SK-N-SH (cell line): ENCODE measurements around the gene HYAL1. TPM values are rescaled to one million over a fixed set of nuclear protein-coding genes. Genes with fewer than 3 reads are reported as not detected.
A peak's percentile ranks its signal among the peaks of the same experiment; 100 is the strongest.

ENCODE experiments used
- CTCF ChIA-PET: fragments of 300-600, 350-600 bp; formaldehyde crosslinking; extraction: SDS; loops from one replicate; lab custom pipeline; 2021; lab: Yijun Ruan, JAX
- POLR2A ChIA-PET: fragments of 350-600 bp; sonication (Branson Sonifier 250); formaldehyde crosslinking; extraction: SDS; loops from one replicate; lab custom pipeline; 2020; ENCODE audit warnings: antibody characterized with exemption, inconsistent platforms; lab: Yijun Ruan, JAX
- DNase-seq: peaks from one replicate; pipeline ENCODE4 v3.0.0; 2012
- H2AFZ ChIP-seq: fragments of 200-600 bp; sonication (generic); 2 replicates; pipeline ENCODE4 v1.8.1; 2016; ENCODE audit warnings: antibody characterized with exemption, mild to moderate bottlenecking, low read depth
- H3F3A ChIP-seq: fragments of 200-600 bp; sonication (generic); replicated peaks from 2 replicates; pipeline ENCODE3; 2016; ENCODE audit warnings: antibody characterized with exemption, mild to moderate bottlenecking; ENCODE audit not compliant: insufficient read depth
- H3K27ac ChIP-seq, 2 experiments: fragments of 200-500 bp in 1 of 2; fragments of 200-600 bp in 1 of 2; sonication (Bioruptor generic) in 1 of 2; sonication (generic), shearing (Covaris generic) in 1 of 2; 2 replicates each; pipeline versions ENCODE4 v1.5.1 to v1.6.1; 2014 to 2016; ENCODE audit warnings: low read depth in 2 of 2, inconsistent platforms in 1 of 2, low read length in 1 of 2, mild to moderate bottlenecking in 1 of 2, mixed read lengths in 1 of 2
- H3K27me3 ChIP-seq: fragments of 200-600 bp; sonication (generic), shearing (Covaris generic); 2 replicates; pipeline ENCODE4 v1.6.1; 2016; ENCODE audit warnings: mixed run types; ENCODE audit not compliant: insufficient read depth
- H3K36me3 ChIP-seq, 2 experiments: fragments of 200-500 bp in 1 of 2; fragments of 200-600 bp in 1 of 2; sonication (Bioruptor generic) in 1 of 2; sonication (generic) in 1 of 2; replicated peaks in 1 of 2; 2 replicates each; pipeline versions ENCODE3 to v1.5.1; 2014 to 2016; ENCODE audit warnings: low read length in 1 of 2, mild to moderate bottlenecking in 1 of 2; ENCODE audit not compliant: insufficient read depth in 2 of 2, control insufficient read depth in 1 of 2
- H3K4me1 ChIP-seq, 2 experiments: fragments of 200-500 bp in 1 of 2; fragments of 200-600 bp in 1 of 2; sonication (Bioruptor generic) in 1 of 2; sonication (generic), shearing (Covaris generic) in 1 of 2; 2 replicates each; pipeline versions ENCODE4 v1.5.1 to v1.6.1; 2014 to 2016; ENCODE audit warnings: low read depth in 1 of 2, low read length in 1 of 2, mixed run types in 1 of 2; ENCODE audit not compliant: insufficient read depth in 2 of 2, control insufficient read depth in 1 of 2
- H3K4me2 ChIP-seq: fragments of 200-600 bp; sonication (generic), shearing (Covaris generic); 2 replicates; pipeline ENCODE4 v1.6.1; 2017; ENCODE audit warnings: mixed run types
- H3K4me3 ChIP-seq, 2 experiments: fragments of 200-500 bp in 1 of 2; fragments of 200-600 bp in 1 of 2; sonication (Bioruptor generic) in 1 of 2; sonication (generic), shearing (Covaris generic) in 1 of 2; 2 replicates each; pipeline versions ENCODE4 v1.5.1 to v1.8.1; 2014 to 2016; ENCODE audit warnings: low read depth in 2 of 2, inconsistent platforms in 1 of 2, low read length in 1 of 2, mild to moderate bottlenecking in 1 of 2, mixed read lengths in 1 of 2, moderate library complexity in 1 of 2
- H3K79me2 ChIP-seq: fragments of 200-600 bp; sonication (generic); 2 replicates; pipeline ENCODE4 v1.8.1; 2017; ENCODE audit warnings: mild to moderate bottlenecking; ENCODE audit not compliant: insufficient read depth
- H3K9ac ChIP-seq: fragments of 200-600 bp; sonication (generic); 2 replicates; pipeline ENCODE4 v1.6.1; 2017; ENCODE audit warnings: mixed run types
- H3K9me2 ChIP-seq: fragments of 200-600 bp; sonication (generic); 2 replicates; pipeline ENCODE4 v1.6.1; 2017; ENCODE audit warnings: mixed run types
- H3K9me3 ChIP-seq: fragments of 200-600 bp; sonication (generic); 2 replicates; pipeline ENCODE4 v1.6.1; 2017; ENCODE audit warnings: mixed run types, mild to moderate bottlenecking, moderate library complexity
- H4K20me1 ChIP-seq: fragments of 200-600 bp; sonication (generic); 2 replicates; pipeline ENCODE4 v1.6.1; 2017; ENCODE audit warnings: mild to moderate bottlenecking, mixed run types; ENCODE audit not compliant: insufficient read depth
- CHD2 ChIP-seq: fragments of 150-350 bp; IDR thresholded peaks from 2 replicates; pipeline ENCODE4 v1.6.1; 2018; ENCODE audit warnings: low read length; ENCODE audit not compliant: partially characterized antibody
- EZH2phosphoT487 ChIP-seq: fragments of 200-600 bp; sonication (generic); IDR thresholded peaks from 2 replicates; pipeline ENCODE4 v1.6.1; 2017; ENCODE audit warnings: low read depth, mixed run types, mild to moderate bottlenecking, antibody characterized with exemption, moderate library complexity, borderline replicate concordance
- FOSL2 ChIP-seq: IDR thresholded peaks from 2 replicates; pipeline ENCODE4 v1.4.0; 2012; ENCODE audit warnings: low read depth, mild to moderate bottlenecking, moderate library complexity, borderline replicate concordance
- FOXM1 ChIP-seq: IDR thresholded peaks from 2 replicates; pipeline ENCODE4 v1.4.0; 2012; ENCODE audit warnings: low read depth, mild to moderate bottlenecking
- GATA2 ChIP-seq: sonication (generic); formaldehyde crosslinking; IDR thresholded peaks from 2 replicates; pipeline ENCODE4 v1.5.0; 2020; ENCODE audit warnings: mild to moderate bottlenecking, missing genetic modification reagents
- MEF2A ChIP-seq: IDR thresholded peaks from 2 replicates; pipeline ENCODE4 v1.4.0; 2012; ENCODE audit warnings: low read depth, borderline replicate concordance
- MXI1 ChIP-seq: IDR thresholded peaks from 2 replicates; pipeline ENCODE4 v1.6.1; 2012; ENCODE audit warnings: mild to moderate bottlenecking, low read depth, low read length, improper control_type of control experiment
- NFIC ChIP-seq: IDR thresholded peaks from 2 replicates; pipeline ENCODE4 v1.4.0; 2012; ENCODE audit warnings: borderline replicate concordance
- NRF1 ChIP-seq: IDR thresholded peaks from 2 replicates; pipeline ENCODE4 v1.6.1; 2012; ENCODE audit warnings: low read depth, mild to moderate bottlenecking, low read length
- POLR2AphosphoS5 ChIP-seq: IDR thresholded peaks from 2 replicates; pipeline ENCODE4 v1.6.1; 2012; ENCODE audit warnings: low read depth, low read length
- RAD21 ChIP-seq: IDR thresholded peaks from 2 replicates; pipeline ENCODE4 v1.6.1; 2012; ENCODE audit warnings: mild to moderate bottlenecking, low read length
- RCOR1 ChIP-seq: fragments of 150-350 bp; IDR thresholded peaks from 2 replicates; pipeline ENCODE4 v1.6.1; 2017; ENCODE audit warnings: antibody characterized with exemption, low read length
- RFX5 ChIP-seq: IDR thresholded peaks from 2 replicates; pipeline ENCODE4 v1.6.1; 2012; ENCODE audit warnings: mild to moderate bottlenecking, improper control_type of control experiment, low read length
- RXRA ChIP-seq: IDR thresholded peaks from 2 replicates; pipeline ENCODE4 v1.4.0; 2012; ENCODE audit warnings: low read depth, mild to moderate bottlenecking, borderline replicate concordance
- SMC3 ChIP-seq: IDR thresholded peaks from 2 replicates; pipeline ENCODE4 v1.6.1; 2012; ENCODE audit warnings: low read depth, low read length, improper control_type of control experiment
- TAF1 ChIP-seq: IDR thresholded peaks from 2 replicates; pipeline ENCODE4 v1.6.1; 2012; ENCODE audit warnings: low read depth, mild to moderate bottlenecking, low read length, moderate library complexity, borderline replicate concordance
- USF2 ChIP-seq: fragments of 150-350 bp; IDR thresholded peaks from 2 replicates; pipeline ENCODE4 v1.6.1; 2017; ENCODE audit warnings: antibody characterized with exemption, low read length, low read depth, borderline replicate concordance
- YY1 ChIP-seq: IDR thresholded peaks from 2 replicates; pipeline ENCODE4 v1.4.0; 2012; ENCODE audit warnings: low read depth, mild to moderate bottlenecking
- WGBS: methylation state at CpG from one replicate; pipeline ENCODE4 v1.1.6; 2017; ENCODE audit warnings: low lambda C conversion rate; 5-methylcytosine and 5-hydroxymethylcytosine counted together
- polyA plus RNA-seq, 3 experiments: library from polyadenylated mRNA; depleted of rRNA; stranded (reverse); fragments of >200 nt; gene quantifications; 2 replicates each; pipeline ENCODE4 v1.2.3, GENCODE V29; 2012
- TF ChIP-seq, protein P1 (sequence below): IDR thresholded peaks from 2 replicates; pipeline ENCODE4 v1.6.1; 2012; ENCODE audit warnings: mild to moderate bottlenecking, low read depth, low read length, moderate library complexity
- TF ChIP-seq, protein P2 (sequence below): IDR thresholded peaks from 2 replicates; pipeline ENCODE4 v1.4.0; 2012; ENCODE audit warnings: low read depth

The HYAL1 gene
- polyA plus RNA-seq, 1 of the 3 experiments (the other 2 are of a cell fraction): 0.30 TPM

DNA sequence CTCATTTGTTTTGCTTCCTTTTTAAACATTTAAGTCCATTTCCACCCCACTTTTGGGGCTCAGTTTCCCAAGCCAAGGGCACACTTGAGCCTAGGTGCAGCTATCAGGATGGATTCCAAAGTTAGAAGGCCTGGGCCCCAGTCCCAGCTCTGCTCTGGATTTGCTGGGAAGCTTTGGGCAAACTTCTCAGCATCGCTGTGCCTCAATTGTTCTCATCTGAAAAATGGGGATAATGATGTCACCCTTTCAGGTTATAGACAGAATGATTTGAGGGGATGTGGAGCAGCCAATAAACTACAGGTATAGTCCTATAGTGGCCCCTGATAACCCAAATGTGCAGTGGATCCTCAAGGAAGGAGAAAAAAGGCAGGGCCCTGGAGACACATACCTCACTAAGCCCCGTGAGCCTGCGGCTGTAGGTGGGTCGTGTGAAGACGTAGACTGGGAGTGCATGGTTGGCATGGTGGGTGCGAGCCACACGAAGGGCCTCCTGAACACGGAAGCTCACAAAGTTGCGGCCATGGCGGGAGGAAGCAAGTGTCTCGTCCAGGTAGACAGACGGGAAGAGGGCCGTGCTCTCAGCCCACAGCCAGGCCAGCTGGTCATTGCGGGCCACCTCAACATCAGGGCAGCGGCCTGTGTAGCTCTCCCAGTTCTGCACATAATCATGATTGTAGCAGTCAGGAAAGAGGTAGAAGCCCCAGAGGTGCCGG, 16.0 kb upstream of the HYAL1 start:
- ChIA-PET POLR2A (no interaction called here), CTCF (interaction anchor here (0.8 to 6.0 kb wide), 7 partner anchors 9 to 127 kb away, joined by 3 to 60 read pairs (median 6); partner anchors contain the start of genes HYAL1, HYAL3, IFRD2 and NAA80)
- WGBS: 99% methylated on average over 15 of the region's 16 CpGs
- no peak for DNase-seq
- peak overlapping the region; percentile 80; the same call in 1 of the 2 replicates for H3K4me2 ChIP-seq
- no peak overlapping the region for H3K4me3 ChIP-seq
- H3K36me3 ChIP-seq: peaks cover 15 to 32% of the 10 kb centered on the region in 2 experiments
- TF ChIP-seq, protein P1, sequence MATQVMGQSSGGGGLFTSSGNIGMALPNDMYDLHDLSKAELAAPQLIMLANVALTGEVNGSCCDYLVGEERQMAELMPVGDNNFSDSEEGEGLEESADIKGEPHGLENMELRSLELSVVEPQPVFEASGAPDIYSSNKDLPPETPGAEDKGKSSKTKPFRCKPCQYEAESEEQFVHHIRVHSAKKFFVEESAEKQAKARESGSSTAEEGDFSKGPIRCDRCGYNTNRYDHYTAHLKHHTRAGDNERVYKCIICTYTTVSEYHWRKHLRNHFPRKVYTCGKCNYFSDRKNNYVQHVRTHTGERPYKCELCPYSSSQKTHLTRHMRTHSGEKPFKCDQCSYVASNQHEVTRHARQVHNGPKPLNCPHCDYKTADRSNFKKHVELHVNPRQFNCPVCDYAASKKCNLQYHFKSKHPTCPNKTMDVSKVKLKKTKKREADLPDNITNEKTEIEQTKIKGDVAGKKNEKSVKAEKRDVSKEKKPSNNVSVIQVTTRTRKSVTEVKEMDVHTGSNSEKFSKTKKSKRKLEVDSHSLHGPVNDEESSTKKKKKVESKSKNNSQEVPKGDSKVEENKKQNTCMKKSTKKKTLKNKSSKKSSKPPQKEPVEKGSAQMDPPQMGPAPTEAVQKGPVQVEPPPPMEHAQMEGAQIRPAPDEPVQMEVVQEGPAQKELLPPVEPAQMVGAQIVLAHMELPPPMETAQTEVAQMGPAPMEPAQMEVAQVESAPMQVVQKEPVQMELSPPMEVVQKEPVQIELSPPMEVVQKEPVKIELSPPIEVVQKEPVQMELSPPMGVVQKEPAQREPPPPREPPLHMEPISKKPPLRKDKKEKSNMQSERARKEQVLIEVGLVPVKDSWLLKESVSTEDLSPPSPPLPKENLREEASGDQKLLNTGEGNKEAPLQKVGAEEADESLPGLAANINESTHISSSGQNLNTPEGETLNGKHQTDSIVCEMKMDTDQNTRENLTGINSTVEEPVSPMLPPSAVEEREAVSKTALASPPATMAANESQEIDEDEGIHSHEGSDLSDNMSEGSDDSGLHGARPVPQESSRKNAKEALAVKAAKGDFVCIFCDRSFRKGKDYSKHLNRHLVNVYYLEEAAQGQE: no peak
- TF ChIP-seq MEF2A: no peak
- TF ChIP-seq NRF1: no peak
- no peak for TF ChIP-seq CHD2
- TF ChIP-seq FOSL2: no peak
- no peak for TF ChIP-seq EZH2phosphoT487
- no peak for TF ChIP-seq SMC3
- TF ChIP-seq USF2: no peak
- TF ChIP-seq GATA2 (CRISPR knock-in tag): no peak
- no peak for TF ChIP-seq NFIC
- TF ChIP-seq MXI1: no peak
- no peak for TF ChIP-seq RCOR1
- no peak for TF ChIP-seq RAD21
- no peak for TF ChIP-seq POLR2AphosphoS5
- TF ChIP-seq RFX5: no peak
- TF ChIP-seq, protein P2, sequence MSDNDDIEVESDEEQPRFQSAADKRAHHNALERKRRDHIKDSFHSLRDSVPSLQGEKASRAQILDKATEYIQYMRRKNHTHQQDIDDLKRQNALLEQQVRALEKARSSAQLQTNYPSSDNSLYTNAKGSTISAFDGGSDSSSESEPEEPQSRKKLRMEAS: no peak
- TF ChIP-seq FOXM1: no peak
- TF ChIP-seq RXRA: no peak
- no peak for TF ChIP-seq YY1
- TF ChIP-seq TAF1: no peak
- no peaks in the 10 kb centered on the region for H4K20me1 ChIP-seq
- peaks cover 0 to 38% of the 10 kb centered on the region in 2 experiments; a peak in 2 of 4 replicates for H3K4me1 ChIP-seq
- H3K27ac ChIP-seq: no peak overlapping the region; a peak in 1 of 4 replicates
- H3K9me3 ChIP-seq: no peaks in the 10 kb centered on the region
- H2AFZ ChIP-seq: no peak overlapping the region
- H3K79me2 ChIP-seq: peaks cover 39% of the 10 kb centered on the region
- no peaks in the 10 kb centered on the region for H3K9me2 ChIP-seq
- peaks cover 8% of the 10 kb centered on the region for H3F3A ChIP-seq
- no peak overlapping the region for H3K9ac ChIP-seq
- H3K27me3 ChIP-seq: no peaks in the 10 kb centered on the region
